ENCODE results near the gene FRS3.

FRS3 gene

GRCh38 chr6:41739041-41739440 lies 40.7 kb downstream of the FRS3 start:
- DNase-seq: no peak

- no peak for DNase-seq
Measured at GRCh38 chr6:41737591-41738130, 42.0 kb downstream of the FRS3 start.

- DNase-seq: no peak
Measured at GRCh38 chr6:41736800-41737555, 42.7 kb downstream of the FRS3 start.

GRCh38 chr6:41736186-41736733 lies 43.4 kb downstream of the FRS3 start:
- no peak for DNase-seq

- DNase-seq: peak; percentile 41
Measured at GRCh38 chr6:41735427-41736185, 44.1 kb downstream of the FRS3 start, which contains the start of gene TFEB. TFEB (minus strand) TSS chr6:41735608; CDS start chr6:41691213, 44,395 bp downstream.

- DNase-seq: no peak
Measured at GRCh38 chr6:41734666-41735426, 44.9 kb downstream of the FRS3 start.

GRCh38 chr6:41733707-41734665 lies 45.7 kb downstream of the FRS3 start:
- DNase-seq: no peak

- no peak for DNase-seq
Measured at GRCh38 chr6:41733360-41733706, 46.4 kb downstream of the FRS3 start.

- DNase-seq: no peak
Measured at GRCh38 chr6:41732591-41733359, 46.9 kb downstream of the FRS3 start.

GRCh38 chr6:41732149-41732548 lies 47.6 kb downstream of the FRS3 start:
- no peak for DNase-seq

- no peak for DNase-seq
Measured at GRCh38 chr6:41731561-41732086, 48.1 kb downstream of the FRS3 start.

- DNase-seq: no peak
Measured at GRCh38 chr6:41730531-41731436, 48.9 kb downstream of the FRS3 start.

- DNase-seq: no peak
Measured at GRCh38 chr6:41729624-41730023, 50.1 kb downstream of the FRS3 start.

- DNase-seq: no peak
Measured at GRCh38 chr6:41728954-41729353, 50.7 kb downstream of the FRS3 start.

- no peak for DNase-seq
Measured at GRCh38 chr6:41728073-41728936, 51.4 kb downstream of the FRS3 start.

- DNase-seq: no peak
Measured at GRCh38 chr6:41727705-41728072, 52.0 kb downstream of the FRS3 start.

GRCh38 chr6:41726876-41727275 lies 52.8 kb downstream of the FRS3 start:
- DNase-seq: no peak

Measured in NCI-H1436 treated with DMSO at 0.1 percent for 48 hours (cell line).